ENCODE results near the gene SLC25A14. TPM values are rescaled to one million over a fixed set of nuclear protein-coding genes. Genes with fewer than 3 reads are reported as not detected.
"Not testable (repeated sequence)": the region's sequence is repeated elsewhere in the genome, so short reads cannot be mapped to it uniquely, and the experiment has no call there.

The SLC25A14 gene
- total RNA-seq, 4 donors from 2014 or later: 6.7 to 10.0 (median 8.6) TPM

DNA sequence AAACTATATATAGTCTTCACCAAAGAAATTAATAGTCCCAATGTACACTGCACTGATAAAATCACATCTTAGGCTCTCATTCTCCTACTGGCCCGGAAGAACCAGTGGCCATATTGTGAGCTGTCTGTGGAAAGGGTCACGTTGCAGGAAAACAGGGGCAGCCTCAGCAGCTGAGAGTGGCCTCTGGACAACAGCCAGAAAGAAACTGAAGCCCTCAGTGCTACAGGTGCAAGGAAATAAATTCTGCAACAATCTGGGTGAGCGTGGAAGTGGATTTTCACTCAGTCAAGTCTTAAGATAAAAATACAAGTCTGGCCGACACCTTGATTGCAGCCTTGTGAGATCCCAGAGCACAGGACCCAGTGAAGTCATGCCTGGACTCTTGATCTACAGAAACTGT is 3.2 kb upstream of the SLC25A14 start:
- no peak for DNase-seq (ENCODE audit: low spot score)
- no peak for ATAC-seq (ENCODE audit: low FRiP score)
- no peak for TF ChIP-seq CTCF (IDR thresholded peaks at IDR 0.05)

DNA sequence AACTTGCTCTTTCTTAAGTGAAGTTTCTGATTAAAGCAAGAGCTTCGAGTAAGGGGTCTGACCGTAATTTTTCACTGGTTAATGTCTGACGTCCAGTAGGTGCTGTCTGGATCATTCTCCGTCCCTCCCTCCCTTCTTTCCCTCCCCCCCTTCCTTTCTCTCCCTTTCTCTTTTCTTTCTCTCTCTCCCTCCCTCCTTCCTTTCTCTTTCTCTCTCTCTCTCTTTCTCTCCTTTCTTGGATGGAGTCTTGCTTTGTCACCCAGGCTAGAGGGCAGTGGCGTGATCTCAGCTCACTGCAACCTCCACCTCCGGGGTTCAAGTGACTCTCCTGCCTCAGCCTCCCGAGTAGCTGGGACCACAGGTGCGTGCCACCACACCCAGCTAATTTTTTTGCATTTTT is 850 bp upstream of the SLC25A14 start:
- not testable (repeated sequence) for ATAC-seq (ENCODE audit: low FRiP score)

DNA sequence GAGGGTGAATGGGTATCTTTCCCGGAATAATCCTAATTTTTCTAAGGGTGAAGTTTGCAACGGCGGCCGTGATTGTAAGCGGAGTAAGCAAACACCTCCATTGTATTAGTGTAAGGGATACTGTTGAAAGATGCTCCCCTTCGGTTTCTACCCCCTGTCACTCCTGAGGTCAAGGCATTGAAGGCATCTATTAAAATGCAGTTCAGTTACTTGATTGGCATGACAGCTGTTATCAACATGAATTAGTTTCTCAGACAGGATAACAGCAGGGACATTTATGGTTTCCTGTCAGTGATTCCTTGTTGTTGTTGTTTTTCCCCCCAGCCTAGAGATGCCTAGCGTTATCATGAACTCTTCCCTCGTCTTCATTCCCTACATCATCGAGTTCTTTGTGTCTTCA is 552 bp downstream of the SLC25A14 start:
- ATAC-seq (ENCODE audit: low FRiP score) (no peak), DNase-seq (ENCODE audit: low spot score) (no peak)
- no peak for TF ChIP-seq CTCF (IDR thresholded peaks at IDR 0.05)

More for the DNA sequence above, 850 bp upstream of the SLC25A14 start:
- not testable (repeated sequence) for DNase-seq (ENCODE audit: low spot score)

DNA sequence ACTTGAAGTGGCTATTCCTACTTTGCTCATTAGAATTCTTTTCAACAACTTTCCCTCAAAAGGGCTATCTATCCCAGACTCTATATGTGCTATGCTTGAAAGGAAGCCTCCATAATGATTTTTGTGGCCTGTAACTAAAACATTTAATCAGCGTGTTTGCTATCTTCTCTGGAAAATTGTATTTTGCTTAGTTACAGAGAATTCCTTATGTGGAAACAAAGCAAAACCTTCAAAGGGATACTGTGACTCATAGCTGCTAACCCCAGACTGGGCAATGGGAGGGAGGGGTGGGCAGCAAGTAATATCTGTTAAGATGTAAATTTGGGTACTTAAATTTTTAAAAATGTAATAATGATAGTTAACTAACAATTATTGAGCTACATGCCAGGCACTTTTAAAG is 3.7 kb downstream of the SLC25A14 start:
- DNase-seq (ENCODE audit: low spot score): no peak

GRCh38 chrX:130347321-130347720 is 7.6 kb downstream of the SLC25A14 start:
- DNase-seq (ENCODE audit: low spot score) (no peak), ATAC-seq (ENCODE audit: low FRiP score) (no peak)

More for the DNA sequence above, 3.7 kb downstream of the SLC25A14 start:
- TF ChIP-seq CTCF (IDR thresholded peaks at IDR 0.05): no peak
- no peak for ATAC-seq (ENCODE audit: low FRiP score)

GRCh38 chrX:130351567-130351966 is 11.8 kb downstream of the SLC25A14 start:
- ATAC-seq (ENCODE audit: low FRiP score) (no peak), DNase-seq (ENCODE audit: low spot score) (no peak)
- TF ChIP-seq CTCF (IDR thresholded peaks at IDR 0.05): no peak

More at GRCh38 chrX:130347321-130347720, 7.6 kb downstream of the SLC25A14 start:
- TF ChIP-seq CTCF (IDR thresholded peaks at IDR 0.05): no peak

DNA sequence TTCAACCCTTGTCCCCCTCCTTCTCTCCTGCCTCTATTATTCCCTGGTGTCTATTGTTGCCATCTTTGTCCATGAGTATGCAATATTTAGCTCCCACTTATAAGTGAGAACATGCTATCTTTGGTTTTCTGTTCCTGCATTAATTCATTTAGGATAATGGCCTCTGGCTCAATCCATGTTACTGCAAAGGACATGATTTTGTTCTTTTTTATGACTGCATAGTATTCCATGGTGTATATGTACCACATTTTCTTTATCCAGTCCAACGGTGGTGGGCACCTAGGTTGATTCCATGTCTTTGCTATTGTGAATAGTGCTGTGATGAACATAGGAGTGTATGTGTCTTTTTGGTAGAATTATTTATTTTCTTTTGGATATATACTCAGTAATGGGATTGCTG is 12.3 kb downstream of the SLC25A14 start:
- ATAC-seq (ENCODE audit: low FRiP score); DNase-seq (ENCODE audit: low spot score): not testable (repeated sequence)

DNA sequence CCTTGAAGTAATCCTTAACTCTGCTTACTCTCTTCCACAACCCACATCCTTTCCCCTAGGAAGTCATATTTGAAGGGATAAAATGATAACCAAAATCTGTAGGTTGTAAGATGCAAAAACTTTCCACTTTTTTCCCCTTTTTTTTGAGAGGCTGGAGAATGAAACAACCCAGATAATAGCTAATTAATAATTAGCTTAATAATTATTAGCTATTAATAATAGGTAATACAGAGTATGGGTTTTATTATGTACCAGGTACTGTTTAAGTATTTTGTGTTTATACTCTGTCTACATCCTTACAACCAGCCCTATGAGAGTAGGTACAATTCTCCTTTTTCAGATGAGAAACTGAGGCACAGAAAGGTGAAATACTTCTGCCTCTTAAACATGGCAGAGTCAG is 36.4 kb downstream of the SLC25A14 start:
- ATAC-seq (ENCODE audit: low FRiP score): no peak
- no peak for TF ChIP-seq CTCF (IDR thresholded peaks at IDR 0.05)

More for the DNA sequence above, 36.4 kb downstream of the SLC25A14 start:
- DNase-seq (ENCODE audit: low spot score): no peak

Data from omental fat pad (tissue), 4 donors.